KOPT-K1 (cell line): ENCODE measurements around the gene PIBF1.

Source experiments
- H3K27ac ChIP-seq: fragments of 200-600 bp; sonication (generic); 2 replicates; pipeline ENCODE4 v1.5.1; 2016; ENCODE audit warnings: antibody characterized with exemption, mild to moderate bottlenecking, low read depth, low read length; ENCODE audit not compliant: poor library complexity, severe bottlenecking
- H3K36me3 ChIP-seq: fragments of 200-600 bp; sonication (generic); 2 replicates; pipeline ENCODE4 v1.5.1; 2017; ENCODE audit warnings: antibody characterized with exemption, mild to moderate bottlenecking, low read length, moderate library complexity; ENCODE audit not compliant: insufficient read depth
- H3K9me3 ChIP-seq: fragments of 200-600 bp; sonication (generic); 2 replicates; pipeline ENCODE4 v1.5.1; 2017; ENCODE audit warnings: antibody characterized with exemption, low read length, mild to moderate bottlenecking; ENCODE audit not compliant: insufficient read depth, poor library complexity, severe bottlenecking

The PIBF1 gene

DNA sequence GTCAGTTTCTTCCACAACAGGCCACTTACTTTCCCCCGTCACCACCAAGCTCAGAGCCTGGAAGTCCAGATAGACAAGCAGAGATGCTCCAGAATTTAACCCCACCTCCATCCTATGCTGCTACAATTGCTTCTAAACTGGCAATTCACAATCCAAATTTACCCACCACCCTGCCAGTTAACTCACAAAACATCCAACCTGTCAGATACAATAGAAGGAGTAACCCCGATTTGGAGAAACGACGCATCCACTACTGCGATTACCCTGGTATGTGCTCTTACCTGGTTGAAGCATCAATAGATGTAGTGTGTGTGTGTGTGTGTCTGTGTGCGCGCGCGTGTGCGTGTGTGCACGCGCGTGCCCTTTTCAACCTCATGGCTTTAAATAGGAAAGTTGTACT, 280.5 kb downstream of the PIBF1 start:
- Histone ChIP-seq H3K36me3 (no peaks in the 10 kb centered on the region), H3K27ac (no peak overlapping the region)

DNA sequence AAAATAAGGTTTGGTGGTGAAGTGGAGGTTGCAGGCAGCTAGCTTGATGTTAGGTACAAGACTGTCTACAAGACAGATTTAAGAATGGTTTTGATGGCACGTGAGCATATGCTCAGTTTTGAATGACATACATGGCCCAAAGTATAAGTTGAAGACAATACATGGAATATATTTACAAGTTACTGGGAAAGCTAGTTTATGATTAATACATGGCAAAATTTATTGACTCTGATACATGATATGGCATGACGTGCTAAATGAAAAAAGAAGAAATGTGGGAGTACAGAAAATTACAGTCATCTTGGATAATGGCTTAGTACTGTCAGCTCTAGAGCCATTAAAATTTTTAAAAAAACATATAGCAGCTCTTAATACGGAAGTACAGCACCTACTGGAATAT, 281.2 kb downstream of the PIBF1 start:
- H3K36me3 ChIP-seq = no peaks in the 10 kb centered on the region
- H3K27ac ChIP-seq = no peak overlapping the region
- H3K9me3 ChIP-seq = no peaks in the 10 kb centered on the region

More for the DNA sequence above, 280.5 kb downstream of the PIBF1 start:
- H3K9me3 ChIP-seq = no peaks in the 10 kb centered on the region

DNA sequence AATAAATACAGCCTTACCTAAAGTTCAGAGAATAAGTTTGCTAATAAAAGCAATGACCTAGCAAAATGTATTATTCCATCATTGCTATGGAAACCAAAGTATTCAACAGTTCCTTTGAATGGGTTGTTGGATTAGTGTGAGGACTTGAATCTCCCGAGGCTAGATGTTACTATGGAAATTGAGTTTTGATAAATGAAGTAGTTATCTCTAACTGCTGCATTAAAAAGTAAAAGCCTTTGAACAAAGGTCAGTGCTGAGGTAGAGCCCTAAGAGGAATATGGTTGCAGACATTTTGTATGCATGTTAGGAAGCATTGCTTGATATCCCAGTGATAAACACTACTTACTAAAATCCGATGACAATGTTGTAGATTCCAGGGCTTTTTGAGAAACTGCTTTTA, 283.1 kb downstream of the PIBF1 start:
- H3K9me3 ChIP-seq = no peaks in the 10 kb centered on the region
- H3K36me3 ChIP-seq = no peaks in the 10 kb centered on the region
- no peak overlapping the region for H3K27ac ChIP-seq

DNA sequence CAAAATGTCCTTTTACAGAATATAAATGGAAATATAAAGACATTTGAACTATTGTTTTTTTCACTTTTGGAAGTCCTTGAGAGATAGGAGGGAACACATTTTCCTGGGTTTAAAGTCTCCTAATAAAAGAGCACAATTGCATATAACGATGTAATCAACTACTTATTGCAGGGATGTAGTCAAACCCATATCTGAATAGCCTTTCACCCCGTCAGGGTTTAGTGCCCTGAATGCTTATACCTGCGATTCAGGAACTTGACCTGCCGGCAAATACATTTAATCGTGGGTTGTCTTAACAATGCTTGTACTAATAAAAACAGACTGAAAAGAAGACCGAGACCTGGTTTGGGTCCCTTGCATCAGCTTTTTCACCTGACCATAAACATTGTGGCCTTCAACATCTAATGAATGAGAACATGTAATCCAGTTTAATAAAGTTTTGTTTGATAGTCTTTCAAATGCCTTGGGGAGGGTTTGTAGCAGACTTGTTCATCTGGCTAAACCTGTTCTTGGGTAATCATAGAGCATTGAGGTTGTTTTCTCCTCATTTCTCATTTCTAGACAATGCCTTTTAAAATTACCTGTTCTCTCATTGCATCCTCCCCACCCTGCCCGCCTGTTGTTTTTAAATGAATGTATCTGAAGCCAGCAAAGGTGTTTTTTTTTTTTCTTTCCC, 283.9 kb downstream of the PIBF1 start:
- H3K9me3 ChIP-seq = no peaks in the 10 kb centered on the region
- no peaks in the 10 kb centered on the region for H3K36me3 ChIP-seq
- no peak overlapping the region for H3K27ac ChIP-seq
